ENCODE data around the gene NCDN. TPM values are rescaled to one million over a fixed set of nuclear protein-coding genes. Genes with fewer than 3 reads are reported as not detected.

The NCDN gene
- polyA plus RNA-seq, 1 donor (not counting 4 experiments of a cell fraction or from before 2014, with no cell fraction given): 10.5 TPM

DNA sequence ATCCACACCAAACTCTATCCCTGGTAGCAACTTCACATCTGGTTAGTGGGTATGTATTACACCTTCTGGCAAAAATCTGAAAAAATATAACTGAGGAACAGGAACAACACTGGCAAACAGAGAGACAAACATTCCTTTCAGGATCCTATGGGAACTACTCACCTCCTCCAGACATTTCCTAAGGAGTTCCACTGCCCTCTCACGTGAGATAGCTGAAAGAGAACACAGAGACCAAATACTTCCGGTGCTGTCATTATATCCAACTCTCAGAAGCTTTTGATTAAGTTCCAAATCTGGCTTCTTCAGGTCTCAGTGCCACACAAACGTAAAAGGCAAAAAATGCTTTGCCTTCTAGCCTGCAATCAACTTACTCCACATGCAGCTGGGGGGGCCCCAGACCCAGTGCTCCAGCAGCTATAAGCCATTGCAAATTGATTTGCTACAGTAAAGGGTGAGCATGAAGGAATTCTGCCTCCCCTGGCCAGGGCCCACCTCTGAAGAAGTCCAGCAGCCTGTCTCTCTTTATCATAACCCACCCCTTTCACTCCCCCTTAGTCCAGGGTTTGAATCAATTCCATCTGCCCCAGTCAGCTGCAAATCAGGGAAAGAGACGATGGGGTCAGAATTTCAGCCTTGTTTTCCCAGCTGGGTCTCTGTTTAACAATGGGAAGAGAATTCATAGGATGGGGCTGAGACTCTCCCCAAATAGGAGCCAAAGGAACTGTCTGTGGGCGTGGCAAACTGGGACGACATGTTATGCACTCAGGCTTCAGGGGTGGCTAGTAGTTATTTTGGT, 47.7 kb downstream of the NCDN start:
- no peak overlapping the region for H3K9ac ChIP-seq (ENCODE audit: control insufficient read depth, extremely low read depth, insufficient read depth, low read length)
- H3K9me1 ChIP-seq (ENCODE audit: control insufficient read depth, extremely low read depth, insufficient read depth, low read length): peaks cover 3% of the 10 kb centered on the region
- peaks cover 7% of the 10 kb centered on the region for H3K4me1 ChIP-seq (ENCODE audit: control insufficient read depth, extremely low read depth, insufficient read depth, low read length)
- DNase-seq (ENCODE audit: low read depth, low spot score) (no peak), FAIRE-seq (no peak)
- TF ChIP-seq EZH2 (IDR thresholded peaks at IDR 0.05; ENCODE audit: low read length): no peak
- TF ChIP-seq, protein P1, sequence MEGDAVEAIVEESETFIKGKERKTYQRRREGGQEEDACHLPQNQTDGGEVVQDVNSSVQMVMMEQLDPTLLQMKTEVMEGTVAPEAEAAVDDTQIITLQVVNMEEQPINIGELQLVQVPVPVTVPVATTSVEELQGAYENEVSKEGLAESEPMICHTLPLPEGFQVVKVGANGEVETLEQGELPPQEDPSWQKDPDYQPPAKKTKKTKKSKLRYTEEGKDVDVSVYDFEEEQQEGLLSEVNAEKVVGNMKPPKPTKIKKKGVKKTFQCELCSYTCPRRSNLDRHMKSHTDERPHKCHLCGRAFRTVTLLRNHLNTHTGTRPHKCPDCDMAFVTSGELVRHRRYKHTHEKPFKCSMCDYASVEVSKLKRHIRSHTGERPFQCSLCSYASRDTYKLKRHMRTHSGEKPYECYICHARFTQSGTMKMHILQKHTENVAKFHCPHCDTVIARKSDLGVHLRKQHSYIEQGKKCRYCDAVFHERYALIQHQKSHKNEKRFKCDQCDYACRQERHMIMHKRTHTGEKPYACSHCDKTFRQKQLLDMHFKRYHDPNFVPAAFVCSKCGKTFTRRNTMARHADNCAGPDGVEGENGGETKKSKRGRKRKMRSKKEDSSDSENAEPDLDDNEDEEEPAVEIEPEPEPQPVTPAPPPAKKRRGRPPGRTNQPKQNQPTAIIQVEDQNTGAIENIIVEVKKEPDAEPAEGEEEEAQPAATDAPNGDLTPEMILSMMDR (optimal IDR thresholded peaks at IDR 0.05 in 1 of 3, IDR thresholded peaks at IDR 0.05 in 1 of 3, conservative IDR thresholded peaks at IDR 0.05 in 1 of 3; ENCODE audit: extremely low read depth in 1 of 3, insufficient read depth in 2 of 3, low read length in 3 of 3): no peak
- no peak overlapping the region for H2AFZ ChIP-seq (ENCODE audit: control insufficient read depth, low read length)
- H3K4me3 ChIP-seq (ENCODE audit: control insufficient read depth in 2 of 3, extremely low read depth in 1 of 3, insufficient read depth in 2 of 3, low read depth in 1 of 3, low read length in 3 of 3): no peak overlapping the region
- H4K20me1 ChIP-seq (ENCODE audit: control insufficient read depth, extremely low read depth, insufficient read depth, low read length): no peaks in the 10 kb centered on the region
- dilution Hi-C loops (cut with MboI; ENCODE audit: extremely low pct_ligation_motif_present, low sequenced_read_pairs): no loop called here
- no peak overlapping the region for H3K27ac ChIP-seq (ENCODE audit: control insufficient read depth, insufficient read depth, low read length)
- no peaks in the 10 kb centered on the region for H3K27me3 ChIP-seq (ENCODE audit: control insufficient read depth, extremely low read depth, insufficient read depth, low read length)
- no peak overlapping the region for H3K4me2 ChIP-seq (ENCODE audit: control insufficient read depth, extremely low read depth, insufficient read depth, low read depth, low read length)
- H3K9me3 ChIP-seq (ENCODE audit: control insufficient read depth, low read depth, low read length): no peaks in the 10 kb centered on the region
- H3K79me2 ChIP-seq (ENCODE audit: control insufficient read depth, insufficient read depth, low read length): peaks cover 31% of the 10 kb centered on the region
- peaks cover 20 to 31% of the 10 kb centered on the region in 2 experiments for H3K36me3 ChIP-seq (ENCODE audit: control insufficient read depth in 2 of 2, extremely low read depth in 1 of 2, insufficient read depth in 2 of 2, low read length in 2 of 2)

DNA sequence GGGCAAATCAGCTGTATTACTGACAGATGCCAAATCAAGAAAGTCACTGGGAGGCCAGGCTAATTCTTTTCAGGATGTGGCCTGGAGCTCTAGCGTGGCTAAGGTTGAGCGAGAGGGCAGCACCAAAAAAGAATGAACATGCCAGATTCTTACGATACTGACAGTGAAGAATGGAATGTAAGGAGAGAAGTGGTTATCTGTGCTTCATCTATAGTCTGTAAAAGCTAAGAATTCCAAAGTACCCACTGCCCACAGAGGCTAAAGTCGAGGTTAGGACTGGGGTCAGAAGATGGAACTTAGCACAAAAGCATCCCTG, 48.2 kb downstream of the NCDN start:
- dilution Hi-C loops (cut with MboI; ENCODE audit: extremely low pct_ligation_motif_present, low sequenced_read_pairs): no loop called here
- Histone ChIP-seq H3K9me3 (ENCODE audit: control insufficient read depth, low read depth, low read length) (no peaks in the 10 kb centered on the region), H3K27me3 (ENCODE audit: control insufficient read depth, extremely low read depth, insufficient read depth, low read length) (no peaks in the 10 kb centered on the region), H3K27ac (ENCODE audit: control insufficient read depth, insufficient read depth, low read length) (no peak overlapping the region), H4K20me1 (ENCODE audit: control insufficient read depth, extremely low read depth, insufficient read depth, low read length) (no peaks in the 10 kb centered on the region), H3K4me1 (ENCODE audit: control insufficient read depth, extremely low read depth, insufficient read depth, low read length) (peaks cover 7% of the 10 kb centered on the region), H3K4me2 (ENCODE audit: control insufficient read depth, extremely low read depth, insufficient read depth, low read depth, low read length) (no peak overlapping the region), H2AFZ (ENCODE audit: control insufficient read depth, low read length) (no peak overlapping the region), H3K9me1 (ENCODE audit: control insufficient read depth, extremely low read depth, insufficient read depth, low read length) (peaks cover 3% of the 10 kb centered on the region), H3K9ac (ENCODE audit: control insufficient read depth, extremely low read depth, insufficient read depth, low read length) (no peak overlapping the region), H3K79me2 (ENCODE audit: control insufficient read depth, insufficient read depth, low read length) (peaks cover 31% of the 10 kb centered on the region), H3K4me3 (ENCODE audit: control insufficient read depth in 2 of 3, extremely low read depth in 1 of 3, insufficient read depth in 2 of 3, low read depth in 1 of 3, low read length in 3 of 3) (no peak overlapping the region), H3K36me3 (ENCODE audit: control insufficient read depth in 2 of 2, extremely low read depth in 1 of 2, insufficient read depth in 2 of 2, low read length in 2 of 2) (peaks cover 17 to 31% of the 10 kb centered on the region in 2 experiments)
- no peak for DNase-seq (ENCODE audit: low read depth, low spot score)
- TF ChIP-seq EZH2 (IDR thresholded peaks at IDR 0.05; ENCODE audit: low read length): no peak
- TF ChIP-seq, protein P1 (optimal IDR thresholded peaks at IDR 0.05 in 1 of 3, IDR thresholded peaks at IDR 0.05 in 1 of 3, conservative IDR thresholded peaks at IDR 0.05 in 1 of 3; ENCODE audit: extremely low read depth in 1 of 3, insufficient read depth in 2 of 3, low read length in 3 of 3): no peak
- peak; percentile 29 for FAIRE-seq

All from keratinocyte (primary cell).